Retina (tissue), 1 donor: ENCODE results near the gene IRX3.

Source experiments
- DNase-seq: peaks from one replicate; pipeline ENCODE4 v3.0.0-alpha.2; 2016

IRX3 gene

DNA sequence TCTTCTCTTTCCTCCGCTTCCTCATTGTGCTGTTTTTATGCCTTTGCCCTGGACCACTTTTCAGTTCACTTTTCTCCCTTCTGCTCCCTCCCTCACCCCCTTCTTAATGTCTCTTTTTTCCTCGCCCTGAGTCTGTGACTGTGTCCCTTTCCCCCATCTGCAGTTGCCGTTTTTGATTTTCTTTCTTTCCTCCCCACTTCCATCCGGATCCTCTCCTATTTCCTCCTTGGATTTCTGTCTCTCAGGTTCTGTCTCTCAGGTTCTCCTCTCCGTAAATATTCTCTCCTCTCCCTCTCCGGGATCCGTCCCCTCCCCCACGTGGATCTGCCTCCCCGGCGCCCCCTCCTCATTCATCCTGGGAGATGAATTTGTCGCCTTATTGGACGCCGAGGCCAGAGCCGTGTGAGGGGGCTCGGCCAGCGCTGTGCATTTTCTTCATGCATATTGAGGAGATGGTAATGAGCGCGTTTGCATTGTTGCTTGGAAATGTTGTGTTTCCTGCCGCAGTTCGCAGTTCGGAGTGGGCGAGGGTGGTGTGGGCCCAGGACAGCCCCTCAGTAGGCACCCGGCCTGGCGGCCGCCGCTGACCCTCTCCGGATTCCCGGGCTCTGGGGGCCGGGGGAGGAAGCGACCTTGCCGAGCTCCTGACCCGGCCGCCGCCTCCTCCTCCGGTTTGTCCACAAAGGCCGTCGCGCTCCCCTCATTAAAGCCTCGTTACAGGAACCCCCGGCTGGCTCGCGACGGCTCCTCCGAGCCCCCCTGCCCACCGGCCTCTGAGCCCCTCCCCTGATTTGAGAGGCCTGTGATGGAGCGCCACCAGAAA lies 4.5 kb upstream of the IRX3 start:
- DNase-seq: peak; percentile 70

DNA sequence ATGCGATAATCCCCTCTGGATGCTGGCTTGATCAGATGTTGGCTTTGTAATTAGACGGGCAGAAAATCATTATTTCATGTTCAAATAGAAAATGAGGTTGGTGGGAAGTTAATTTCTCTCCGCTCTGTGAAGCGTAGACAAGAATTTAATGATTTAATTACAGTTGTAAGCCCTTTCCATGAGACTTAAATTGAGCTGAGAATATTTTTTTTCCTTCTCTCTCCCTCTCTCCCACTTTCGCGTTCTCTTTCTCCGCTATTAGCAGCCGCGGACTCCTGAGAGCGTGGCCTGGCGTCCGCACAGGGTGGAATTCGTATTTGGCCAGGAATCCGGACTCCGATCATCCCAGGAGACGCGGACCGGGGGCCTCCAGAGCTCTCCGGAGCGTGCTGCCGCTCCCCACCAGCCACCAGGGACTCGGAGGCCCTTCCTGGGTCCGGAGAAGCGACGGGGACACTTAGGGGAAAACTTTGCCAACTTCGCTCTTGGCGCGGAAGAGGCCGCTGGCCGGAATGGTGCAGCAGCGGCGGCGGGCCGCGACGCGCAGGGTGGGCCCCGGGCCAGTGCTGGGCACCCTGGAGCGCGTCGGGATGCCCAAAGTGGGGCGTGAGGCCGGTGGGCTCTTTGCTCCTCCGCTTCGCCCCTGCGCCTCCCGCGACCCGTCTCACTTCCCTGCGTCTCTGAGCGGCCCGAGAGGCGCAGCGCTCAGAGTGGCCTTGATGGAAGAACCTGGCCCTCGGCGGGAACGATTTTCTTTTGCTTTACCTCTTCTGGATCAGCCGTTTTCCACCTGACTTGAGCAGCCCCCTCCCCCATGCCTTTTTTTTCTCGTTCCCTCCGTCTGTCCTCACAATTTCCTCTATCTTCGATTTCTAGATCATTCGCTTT lies 3.6 kb upstream of the IRX3 start:
- peak; percentile 79 for DNase-seq

DNA sequence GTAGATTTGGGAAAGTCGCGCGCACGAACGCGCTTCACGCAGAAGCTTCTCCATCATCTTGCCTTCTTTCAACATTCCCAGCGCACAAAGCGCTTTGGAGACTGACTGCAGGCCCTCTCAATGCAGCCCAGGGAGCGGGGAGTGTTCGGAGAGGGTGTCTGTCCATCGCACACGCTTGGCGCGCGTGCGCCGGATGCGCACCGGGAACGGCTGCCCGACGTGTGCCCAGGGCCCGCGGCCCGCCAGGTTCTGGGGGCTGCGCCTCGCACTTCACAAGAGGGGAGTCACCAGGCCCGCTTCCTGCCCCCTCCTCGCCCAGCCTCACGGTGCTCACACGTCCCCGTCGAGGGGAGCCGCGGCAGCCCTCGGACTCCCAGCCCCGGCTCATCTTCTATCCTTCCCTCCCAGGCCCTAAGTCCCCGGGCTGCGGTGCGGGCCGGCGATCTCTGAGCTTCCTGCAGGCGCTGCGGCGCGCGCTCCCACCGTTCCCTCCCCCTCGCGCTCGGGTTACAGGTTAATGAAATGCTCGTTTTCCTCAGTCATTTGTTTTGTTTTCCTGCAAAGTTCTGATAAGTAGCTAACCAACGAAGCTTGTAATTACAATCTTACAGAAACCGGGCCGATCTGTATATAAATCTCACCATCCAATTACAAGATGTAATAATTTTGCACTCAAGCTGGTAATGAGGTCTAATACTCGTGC lies 2.8 kb upstream of the IRX3 start:
- peak; percentile 79 for DNase-seq

DNA sequence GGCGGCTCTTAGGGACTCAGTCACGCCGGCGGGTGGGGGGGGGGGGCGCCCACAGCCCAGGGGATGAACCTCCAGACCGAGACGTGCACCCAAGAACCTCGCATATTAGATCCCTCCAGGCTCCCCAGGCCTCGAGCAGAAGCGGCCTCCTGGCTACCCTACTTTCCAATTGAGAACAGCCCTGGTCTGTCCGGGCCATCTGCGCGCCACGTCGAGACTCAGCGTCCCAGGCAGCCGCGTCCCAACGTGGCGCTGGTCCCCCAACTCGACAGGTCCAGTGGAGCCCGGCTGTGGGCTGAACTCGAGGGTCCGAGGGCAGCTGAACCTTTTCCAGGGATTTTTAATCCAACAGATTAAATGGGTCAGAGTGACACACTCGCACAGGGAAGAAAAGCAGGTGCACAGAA lies 2.3 kb upstream of the IRX3 start:
- DNase-seq: no peak

DNA sequence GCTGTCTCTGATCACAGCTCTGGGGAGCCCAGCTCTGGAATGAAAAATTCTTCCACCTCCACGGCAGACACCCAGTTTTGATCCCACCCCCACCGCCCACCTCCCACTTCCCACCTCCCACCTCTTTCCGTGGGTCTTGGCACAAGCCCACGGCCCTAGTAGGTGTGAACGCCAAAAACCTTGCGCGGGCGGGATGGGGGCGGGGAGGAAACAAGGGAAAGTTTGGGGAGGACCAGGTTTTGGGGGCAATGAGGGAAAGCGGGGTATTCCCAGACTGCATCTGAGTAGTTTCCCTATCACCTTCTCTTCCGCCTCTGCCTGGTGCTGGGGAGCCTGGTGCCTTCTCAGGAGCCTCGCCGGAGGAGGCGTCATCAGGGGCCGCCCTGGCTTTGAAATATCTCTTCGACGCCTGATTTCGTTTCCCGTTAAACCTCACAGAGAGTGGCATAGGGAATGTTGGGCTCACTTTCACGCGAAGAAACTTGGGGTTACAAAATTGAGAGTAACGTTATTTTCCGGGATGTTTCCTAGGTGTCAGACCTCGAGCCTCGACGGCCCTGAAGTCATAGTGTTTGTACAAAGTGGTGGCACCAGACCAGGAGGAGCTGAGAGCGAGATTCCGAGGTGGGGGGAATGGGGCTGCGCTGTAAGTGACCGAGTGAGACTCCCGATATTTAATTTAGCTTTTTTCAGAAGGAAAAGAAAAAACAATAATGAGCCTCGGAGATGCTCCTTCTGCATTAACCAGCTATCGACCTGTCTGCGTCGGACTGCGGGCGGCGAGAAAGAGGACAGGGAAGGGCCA lies 1.6 kb upstream of the IRX3 start:
- peak; percentile 52 for DNase-seq

DNA sequence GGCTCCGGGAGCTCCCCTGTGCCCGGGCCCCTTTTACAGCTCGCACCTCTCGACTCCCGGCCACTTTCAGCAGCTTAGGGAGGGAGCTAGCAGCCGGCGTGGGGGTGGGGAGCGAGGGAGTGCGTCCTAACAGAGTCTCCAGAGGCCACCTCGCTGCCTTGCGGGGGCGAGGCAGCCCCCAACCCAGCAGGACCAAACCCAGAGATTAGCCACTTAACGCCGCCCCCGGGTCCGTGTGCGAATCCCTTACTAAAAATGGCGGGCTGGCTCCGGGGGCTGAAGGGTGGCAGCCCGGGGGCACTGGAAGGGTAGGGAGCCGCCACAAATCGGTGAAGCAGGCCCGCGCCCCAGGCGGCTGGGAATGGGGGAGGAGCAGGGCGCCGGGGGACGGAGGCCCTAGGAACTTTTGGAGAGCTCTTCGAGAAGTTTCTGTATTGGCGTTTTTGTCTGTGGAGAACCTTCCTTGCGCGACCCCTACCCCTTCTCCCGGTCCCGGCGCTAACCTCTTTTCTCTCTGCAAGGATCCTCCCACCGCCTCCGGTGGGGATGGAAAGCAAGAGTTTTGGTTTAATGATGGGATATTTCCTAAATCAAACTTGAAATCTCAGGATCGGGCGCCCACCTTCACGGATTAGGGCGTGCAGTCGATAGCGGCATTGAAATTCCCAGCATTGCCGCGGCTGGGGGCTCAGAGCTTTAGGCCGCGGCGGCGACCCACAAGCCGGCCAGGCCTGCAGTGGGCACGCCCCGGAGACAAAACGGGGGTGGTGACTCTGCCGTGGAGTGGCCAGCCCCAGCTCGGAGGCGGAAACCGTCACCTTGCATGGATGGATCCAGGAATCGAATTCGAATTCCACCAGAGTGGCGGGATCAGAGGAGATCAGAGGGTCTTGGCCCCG lies 793 bp upstream of the IRX3 start:
- DNase-seq: peak; percentile 69

DNA sequence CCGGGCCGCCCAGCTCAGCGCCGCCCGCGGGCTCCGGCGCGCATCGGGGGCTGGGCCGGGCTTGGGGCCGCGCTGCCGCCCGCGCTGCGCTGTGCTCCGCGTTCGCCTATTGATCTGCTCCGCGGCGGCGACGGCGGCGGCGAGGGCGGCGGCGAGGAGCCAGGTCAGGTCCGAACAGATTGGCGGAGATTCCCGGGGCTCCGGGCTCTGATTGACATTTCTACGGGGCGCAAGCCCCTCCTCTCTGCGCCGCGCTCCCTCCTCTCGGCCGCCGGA lies 559 bp downstream of the IRX3 start:
- DNase-seq: no peak

DNA sequence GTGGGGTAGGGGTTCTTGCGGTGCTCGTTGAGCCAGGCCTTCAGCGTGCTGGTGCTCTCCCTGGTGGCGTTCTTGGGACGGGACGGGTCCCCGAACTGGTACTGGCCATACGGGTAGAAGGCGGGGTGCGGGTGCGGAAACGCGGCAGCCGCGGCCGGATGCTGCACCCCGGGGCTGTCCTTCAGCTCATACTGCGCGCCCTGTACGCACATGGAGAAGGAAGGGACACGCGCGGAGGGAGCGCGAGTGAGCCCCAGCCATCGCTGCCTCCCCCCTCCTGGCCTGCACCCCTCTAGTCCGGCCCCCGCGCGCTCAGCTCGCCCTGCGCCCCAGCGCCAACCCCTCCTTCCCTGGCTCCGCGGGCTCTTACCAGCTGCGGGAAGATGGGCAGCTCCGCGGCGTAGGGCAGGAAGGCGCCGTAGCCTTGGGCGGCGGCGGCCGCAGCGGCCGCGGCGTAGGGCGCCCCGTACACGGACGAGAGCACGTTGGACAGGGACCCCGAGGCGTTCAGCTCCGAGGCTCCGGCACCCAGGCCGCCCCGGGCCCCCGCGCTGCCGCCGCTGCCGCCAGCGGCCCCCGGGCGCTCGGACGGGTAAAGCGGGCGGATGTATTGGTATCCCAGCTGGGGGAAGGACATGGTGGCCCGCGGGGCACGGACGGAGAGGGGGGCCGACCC lies 1.0 kb downstream of the IRX3 start:
- DNase-seq: peak; percentile 68

DNA sequence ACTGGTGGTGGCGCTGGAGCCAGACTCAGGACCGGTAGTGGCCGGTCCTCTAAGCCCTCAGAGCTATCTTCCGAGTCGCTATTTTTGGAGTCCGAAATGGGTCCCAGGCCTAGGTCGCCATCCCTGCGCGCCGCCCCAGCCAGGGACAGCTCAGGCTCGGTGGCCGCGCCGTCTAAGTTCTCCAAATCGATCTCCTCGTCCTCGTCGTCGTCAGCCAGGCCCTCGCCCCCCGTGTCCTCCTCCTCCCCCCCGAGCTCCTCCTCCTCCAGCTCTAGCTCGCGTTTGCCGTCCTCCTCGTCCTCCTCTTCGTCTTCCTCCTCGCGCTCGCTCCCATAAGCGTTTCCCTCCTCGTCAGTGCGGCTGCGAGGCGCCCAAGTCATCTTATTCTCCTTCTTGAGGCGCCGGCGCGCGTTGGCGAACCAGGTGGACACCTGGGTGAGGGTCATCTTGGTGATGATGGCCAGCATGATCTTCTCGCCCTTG lies 1.6 kb downstream of the IRX3 start:
- peak; percentile 68 for DNase-seq

DNA sequence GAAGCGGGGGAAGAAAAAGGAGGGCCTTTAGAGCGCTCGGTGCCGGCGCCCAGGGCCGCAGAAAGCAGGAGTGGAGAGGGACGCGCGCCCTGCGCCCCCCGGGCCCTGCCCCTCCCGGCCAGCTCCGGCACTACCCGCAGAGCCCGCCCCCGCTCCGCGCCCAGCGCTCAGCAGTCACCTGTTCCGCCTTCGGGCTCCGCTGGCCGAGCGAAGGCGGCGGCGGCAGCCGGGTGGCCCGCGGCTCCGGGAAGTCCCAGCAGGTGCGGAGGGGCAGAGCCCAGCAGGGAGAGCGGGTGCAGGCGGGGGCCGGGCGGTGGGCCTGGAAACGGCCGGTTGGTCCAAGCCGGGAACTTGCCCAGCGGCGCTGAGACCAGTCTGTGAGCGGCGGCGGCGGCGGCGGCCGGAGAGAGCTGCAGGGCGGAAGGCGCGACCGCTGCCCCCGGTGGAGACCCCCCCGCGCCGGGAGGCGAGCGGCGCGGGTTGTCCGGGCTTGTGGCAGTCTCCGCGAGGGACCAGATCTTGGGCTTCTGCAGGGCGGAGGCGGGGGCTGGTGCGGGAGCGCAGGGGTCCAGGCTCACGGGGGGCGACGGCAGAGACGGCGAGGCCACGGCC lies 2.2 kb downstream of the IRX3 start:
- peak; percentile 35 for DNase-seq

DNA sequence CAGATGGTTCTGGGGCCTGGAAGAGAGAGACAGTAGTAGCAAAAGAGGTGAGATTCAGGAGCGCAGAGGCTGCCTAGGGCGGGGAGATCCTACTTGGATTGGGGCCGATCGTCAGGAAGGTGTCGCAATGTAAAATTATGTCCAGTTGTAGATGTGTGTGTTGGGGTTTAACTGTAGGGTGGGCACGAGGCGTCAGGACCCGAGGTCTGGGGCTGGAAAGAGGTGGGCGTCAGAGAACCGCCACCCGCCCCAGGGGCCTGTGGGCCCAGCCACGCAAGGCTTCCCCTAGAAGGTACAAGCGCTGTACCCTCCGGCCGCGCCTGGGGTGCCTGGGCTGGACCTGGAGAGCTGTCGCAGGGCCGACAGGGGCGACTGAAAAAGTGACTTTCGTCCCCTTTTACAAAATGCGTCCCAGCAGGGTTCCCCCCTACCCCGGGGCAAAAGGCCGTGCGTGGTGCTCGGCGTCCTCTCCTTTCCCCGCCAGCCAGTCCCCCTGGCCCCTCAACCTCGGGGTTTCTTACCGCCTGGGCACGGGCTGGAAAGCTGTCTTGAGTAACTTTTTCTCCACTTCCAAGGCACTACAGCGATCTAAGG lies 2.8 kb downstream of the IRX3 start:
- DNase-seq: peak; percentile 73

DNA sequence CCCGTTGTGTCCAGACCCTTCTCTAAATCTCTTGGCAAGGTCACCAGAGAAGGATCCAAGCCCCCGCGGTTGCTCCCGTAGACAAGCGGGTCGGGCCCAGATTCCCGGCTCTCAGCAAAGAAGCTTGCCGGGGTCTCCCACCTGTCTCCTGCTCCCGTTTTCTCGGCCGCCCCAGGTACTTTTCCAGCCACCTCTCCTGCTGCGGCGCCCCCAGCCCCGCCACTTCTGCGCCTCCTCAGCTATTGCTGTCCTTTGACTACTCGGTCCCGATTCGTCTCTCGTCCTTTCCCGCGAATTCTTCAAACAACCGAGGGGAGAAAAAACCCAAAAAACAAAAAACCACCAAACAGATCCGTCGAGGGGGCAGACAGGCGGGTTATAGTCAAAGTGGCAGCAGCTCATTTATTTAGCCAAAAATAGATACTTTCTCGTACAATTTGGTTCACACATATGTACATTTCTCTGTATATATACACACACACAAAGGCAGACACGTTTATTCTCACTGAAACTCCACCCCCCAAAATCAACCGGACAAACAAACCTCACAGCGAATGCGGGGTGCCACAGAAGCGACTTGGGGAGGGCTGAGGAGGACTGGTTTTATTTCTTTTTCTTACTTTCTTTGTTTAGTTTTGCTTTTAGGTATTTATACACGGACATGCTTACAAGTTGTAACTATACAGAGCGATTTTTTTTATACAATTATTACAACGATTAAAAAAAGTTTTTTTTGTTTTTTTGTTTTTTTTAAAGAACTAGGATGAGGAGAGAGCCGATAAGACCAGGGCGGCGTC lies 3.5 kb downstream of the IRX3 start:
- DNase-seq: no peak

DNA sequence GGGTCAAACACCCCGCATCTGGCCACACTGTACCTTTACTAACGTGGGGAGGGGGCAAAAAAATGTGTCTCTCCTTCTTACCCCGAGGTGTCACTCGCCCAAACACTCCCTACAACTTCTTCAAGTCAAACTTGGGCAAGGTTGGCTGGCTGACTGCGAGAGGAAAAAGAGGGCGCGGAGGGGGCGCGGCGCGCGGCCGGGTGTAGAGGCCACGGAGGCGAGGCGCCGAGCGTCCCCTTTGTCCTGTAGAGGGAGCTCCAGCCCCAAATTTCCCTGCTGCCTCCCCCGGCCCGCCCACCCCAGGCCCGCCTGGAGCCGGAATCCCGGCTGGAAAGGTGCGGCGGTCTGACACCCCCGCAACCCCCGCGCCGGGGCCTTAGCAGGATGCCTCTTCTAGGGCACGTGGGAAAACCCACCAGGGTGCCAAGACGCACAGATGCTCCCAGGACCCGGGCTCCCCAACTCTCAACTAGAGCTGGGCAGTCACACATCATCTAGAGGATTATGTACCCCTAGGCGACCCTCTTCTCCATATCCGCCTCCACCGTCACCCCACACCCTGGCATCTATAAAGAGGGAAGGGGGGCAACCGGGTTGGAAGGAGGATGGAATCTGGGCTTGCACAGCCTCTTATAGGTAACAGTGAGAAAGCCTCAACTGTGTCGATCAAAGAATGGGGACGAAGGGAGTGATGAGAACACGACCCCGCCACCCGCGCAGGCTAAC lies 4.2 kb downstream of the IRX3 start:
- DNase-seq: peak; percentile 83

DNA sequence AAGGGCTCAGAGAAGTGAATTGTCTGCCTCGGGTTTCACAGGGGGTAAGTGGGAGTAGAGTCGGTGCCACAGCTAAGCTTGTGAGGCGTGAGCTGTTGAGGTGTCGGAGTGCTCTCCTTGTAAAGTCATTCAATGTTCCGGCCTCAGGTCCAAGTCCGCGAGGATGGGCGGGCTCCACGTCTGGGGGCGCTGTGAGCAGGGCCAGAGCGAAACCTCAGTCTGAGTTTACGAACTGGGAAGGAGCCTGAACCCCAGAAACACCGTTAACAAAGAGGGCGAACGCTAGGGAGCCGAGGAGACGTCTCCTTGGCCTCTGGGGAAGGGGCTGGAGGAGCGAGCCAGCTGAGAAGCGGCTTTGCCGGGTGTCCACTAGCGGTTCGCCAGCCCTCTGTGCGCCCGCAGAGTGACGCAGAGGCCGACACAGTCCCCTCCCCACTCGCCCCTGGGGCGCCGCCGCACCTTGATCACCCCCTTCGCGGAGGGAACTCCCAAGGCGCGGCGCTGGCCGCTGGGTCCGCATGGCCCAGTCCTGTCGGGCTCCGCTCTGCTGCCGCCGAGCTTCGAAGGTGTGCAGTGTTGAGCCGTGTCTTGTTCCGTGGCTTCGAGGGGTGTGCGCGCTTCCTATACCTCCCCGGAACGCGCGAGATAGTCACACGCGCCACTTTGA lies 4.9 kb downstream of the IRX3 start:
- peak; percentile 70 for DNase-seq

DNA sequence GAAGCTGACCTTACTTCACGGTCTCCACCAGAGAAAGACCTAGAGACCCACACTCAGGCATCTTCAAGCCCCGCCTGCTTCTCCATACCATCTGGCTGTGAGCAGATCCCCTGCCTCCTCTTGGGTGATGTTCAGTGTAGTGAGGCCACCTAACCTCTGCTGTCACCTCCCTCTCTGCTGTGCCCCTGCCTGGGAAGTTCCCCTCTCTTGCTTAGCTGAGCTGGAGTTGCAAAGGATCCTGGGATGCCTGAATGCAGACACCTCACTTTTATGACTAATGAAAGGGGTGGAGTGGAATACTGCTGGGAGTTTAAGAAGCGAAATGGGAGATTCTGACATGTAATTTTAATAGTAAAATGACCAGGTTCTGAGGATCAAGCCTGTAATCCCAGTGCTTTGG lies 5.8 kb downstream of the IRX3 start:
- no peak for DNase-seq

DNA sequence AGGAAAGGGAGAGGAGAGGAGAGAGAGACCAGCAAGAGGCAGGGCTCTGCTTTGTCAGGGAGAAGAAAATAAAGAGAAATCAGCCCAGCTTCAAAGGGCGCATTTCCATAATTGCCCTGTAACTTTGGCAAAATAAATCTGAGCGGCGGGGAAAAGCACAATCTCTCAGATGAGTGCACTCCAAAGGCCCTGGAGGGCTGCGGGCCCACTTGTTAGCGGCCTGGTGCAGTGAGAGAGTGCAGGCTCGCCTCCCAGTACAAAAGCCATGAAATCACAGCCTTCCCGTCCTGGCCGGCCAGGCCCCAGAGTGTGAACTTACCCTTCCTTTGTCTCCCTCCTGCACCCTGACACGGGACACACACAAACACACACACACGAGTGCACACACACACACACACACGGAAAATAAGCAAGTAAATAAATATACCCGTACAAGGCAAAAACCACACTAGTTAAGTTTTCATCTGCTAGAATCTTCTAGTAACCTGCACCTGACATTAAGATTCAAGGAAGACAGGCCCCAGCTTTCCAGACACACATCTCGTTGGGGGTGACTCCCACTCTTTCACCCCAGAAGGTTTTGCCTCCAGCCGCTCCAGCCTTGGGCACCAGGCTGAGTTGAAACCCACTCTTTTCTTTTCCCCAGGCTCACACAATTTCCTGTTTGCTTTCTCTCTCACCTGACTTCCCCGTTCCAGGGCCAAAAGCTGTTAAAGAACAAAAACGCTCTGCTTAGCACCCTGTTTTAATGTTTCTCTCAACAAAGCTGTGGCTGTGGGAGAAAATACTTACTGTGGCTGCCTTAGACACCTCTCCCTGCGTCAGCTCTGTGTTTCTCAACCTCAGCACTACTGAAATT lies 8.5 kb downstream of the IRX3 start:
- peak; percentile 87 for DNase-seq

DNA sequence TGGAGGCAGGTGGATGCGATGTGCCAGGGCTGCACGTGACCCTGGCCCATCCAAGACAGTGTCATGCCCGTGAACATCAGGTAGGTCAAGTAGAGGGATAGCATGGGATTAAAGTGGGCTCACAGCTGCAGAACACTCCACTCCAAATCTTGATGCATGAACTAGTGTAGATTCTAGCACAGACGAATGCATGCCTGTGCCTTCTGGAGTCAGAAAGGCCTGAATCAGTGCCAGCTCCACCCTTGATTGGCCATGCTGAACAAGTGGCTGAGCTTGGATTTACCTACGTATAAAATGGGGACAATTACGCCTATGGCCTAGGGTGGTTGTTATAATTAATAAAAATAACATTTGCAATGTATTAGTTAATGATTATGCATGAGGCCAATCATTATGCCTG lies 10.6 kb downstream of the IRX3 start:
- DNase-seq: no peak
